Renal cortex interstitium (tissue), 11 donors: Measurements from ENCODE around the gene DSCAM. TPM values are rescaled to one million over a fixed set of nuclear protein-coding genes. Genes with fewer than 3 reads are reported as not detected.

ENCODE experiments used
- DNase-seq, 11 donors: peaks; one replicate each; pipeline ENCODE4 v3.0.0-alpha.2; 2013; ENCODE audit warnings: low read depth in 9 of 11, low spot score in 4 of 11; ENCODE audit errors: extremely low read depth in 1 of 11
- polyA plus RNA-seq, 3 donors: library from polyadenylated mRNA; unstranded; fragments of 120-200 nt; gene quantifications; one replicate each; pipeline ENCODE4 v1.2.1, GENCODE V29; 2013; ENCODE audit not compliant: insufficient read length in 3 of 3

The DSCAM gene
- polyA plus RNA-seq, 3 donors = 0.11 TPM; not detected in 2

GRCh38 chr21:40636026-40636425 is 210.9 kb downstream of the DSCAM start:
- DNase-seq = no peak

GRCh38 chr21:40635391-40635790 is 211.6 kb downstream of the DSCAM start:
- no peak for DNase-seq

- no peak for DNase-seq
Measured at GRCh38 chr21:40634141-40634540, 212.8 kb downstream of the DSCAM start.

- DNase-seq = no peak
Measured at GRCh38 chr21:40633048-40633447, 213.9 kb downstream of the DSCAM start.

GRCh38 chr21:40631211-40631610 is 215.7 kb downstream of the DSCAM start:
- DNase-seq = no peak

- DNase-seq = no peak
Measured at GRCh38 chr21:40625991-40626390, 221.0 kb downstream of the DSCAM start.

- no peak for DNase-seq
Measured at GRCh38 chr21:40623528-40623927, 223.4 kb downstream of the DSCAM start.

- peak in 2 of 11 donors; percentile 8 to 12 for DNase-seq
Measured at GRCh38 chr21:40622531-40622930, 224.4 kb downstream of the DSCAM start.

- no peak for DNase-seq
Measured at GRCh38 chr21:40620386-40621145, 226.4 kb downstream of the DSCAM start.

GRCh38 chr21:40618191-40618973 is 228.6 kb downstream of the DSCAM start:
- DNase-seq = no peak

GRCh38 chr21:40616377-40616704 is 230.6 kb downstream of the DSCAM start:
- no peak for DNase-seq

GRCh38 chr21:40615505-40616376 is 231.2 kb downstream of the DSCAM start:
- DNase-seq = no peak

GRCh38 chr21:40613546-40614030 is 233.4 kb downstream of the DSCAM start:
- no peak for DNase-seq

- no peak for DNase-seq
Measured at GRCh38 chr21:40610345-40610744, 236.6 kb downstream of the DSCAM start.

- DNase-seq = no peak
Measured at GRCh38 chr21:40606341-40606740, 240.6 kb downstream of the DSCAM start.

- DNase-seq = no peak
Measured at GRCh38 chr21:40605094-40605493, 241.9 kb downstream of the DSCAM start.

GRCh38 chr21:40603774-40604173 is 243.2 kb downstream of the DSCAM start:
- DNase-seq = no peak

GRCh38 chr21:40602080-40602479 is 244.9 kb downstream of the DSCAM start:
- no peak for DNase-seq

- DNase-seq = no peak
Measured at GRCh38 chr21:40595806-40596205, 251.2 kb downstream of the DSCAM start.
